ENCODE results near the gene FHL1.
"Not testable (repeated sequence)": the region's sequence is repeated elsewhere in the genome, so short reads cannot be mapped to it uniquely, and the experiment has no call there.

FHL1 gene

GRCh38 chrX:136211766-136212556 is 64.6 kb downstream of the FHL1 start:
- no peak for DNase-seq

GRCh38 chrX:136212557-136213111 is 65.3 kb downstream of the FHL1 start:
- DNase-seq: no peak

- no peak for DNase-seq
Observed at GRCh38 chrX:136214551-136214950, 67.2 kb downstream of the FHL1 start.

GRCh38 chrX:136215559-136215958 is 68.2 kb downstream of the FHL1 start:
- no peak for DNase-seq

- no peak for DNase-seq
Observed at GRCh38 chrX:136219893-136220292, 72.6 kb downstream of the FHL1 start.

GRCh38 chrX:136220540-136220939 is 73.2 kb downstream of the FHL1 start:
- DNase-seq: no peak

GRCh38 chrX:136220951-136221350 is 73.6 kb downstream of the FHL1 start:
- DNase-seq: no peak

GRCh38 chrX:136221851-136222513 is 74.6 kb downstream of the FHL1 start:
- DNase-seq: no peak

GRCh38 chrX:136227074-136227473 is 79.7 kb downstream of the FHL1 start:
- DNase-seq: no peak

GRCh38 chrX:136227948-136228838 is 80.9 kb downstream of the FHL1 start:
- DNase-seq: no peak

GRCh38 chrX:136228839-136229207 is 81.5 kb downstream of the FHL1 start:
- no peak for DNase-seq

GRCh38 chrX:136237074-136237473 is 89.7 kb downstream of the FHL1 start:
- no peak for DNase-seq

GRCh38 chrX:136237849-136238248 is 90.5 kb downstream of the FHL1 start:
- not testable (repeated sequence) for DNase-seq

GRCh38 chrX:136246201-136246600 is 98.9 kb downstream of the FHL1 start:
- DNase-seq: no peak

GRCh38 chrX:136250191-136251040 is 103.1 kb downstream of the FHL1 start:
- DNase-seq: no peak

GRCh38 chrX:136251041-136251991 is 104.0 kb downstream of the FHL1 start, which contains the start of gene MAP7D3:
Gene MAP7D3, minus strand, starts transcription at chrX:136251400. Its CDS starts 42 bp downstream, at chrX:136251358.
- DNase-seq: peak; percentile 60

GRCh38 chrX:136255541-136255940 is 108.2 kb downstream of the FHL1 start:
- no peak for DNase-seq

GRCh38 chrX:136256026-136256425 is 108.7 kb downstream of the FHL1 start:
- no peak for DNase-seq

GRCh38 chrX:136258951-136259350 is 111.6 kb downstream of the FHL1 start:
- no peak for DNase-seq

GRCh38 chrX:136259543-136259942 is 112.2 kb downstream of the FHL1 start:
- no peak for DNase-seq

GRCh38 chrX:136260776-136261175 is 113.4 kb downstream of the FHL1 start:
- no peak for DNase-seq
